HCT116 (cell line): ENCODE measurements around the gene CD72.

Experiments
- POLR2AphosphoS5 ChIP-seq: IDR thresholded peaks from 2 replicates; pipeline ENCODE4 v1.6.1; 2011; ENCODE audit warnings: mild to moderate bottlenecking, low read depth, low read length, moderate library complexity
- YY1 ChIP-seq: IDR thresholded peaks from 2 replicates; pipeline ENCODE4 v1.6.1; 2011; ENCODE audit warnings: low read length, low read depth, moderate library complexity, mild to moderate bottlenecking; ENCODE audit not compliant: insufficient replicate concordance; ENCODE audit errors: extremely low read depth
- TF ChIP-seq, protein P1 (sequence below), 3 experiments: fragments of 200-600 bp in 1 of 3; sonication (generic) in 1 of 3; IDR thresholded peaks in 2 of 3; conservative IDR thresholded peaks in 1 of 3; 2 replicates each; pipeline ENCODE4 v1.5.1; 2012 to 2017; ENCODE audit warnings: low read depth in 2 of 3, low read length in 2 of 3, antibody characterized with exemption in 1 of 3, borderline replicate concordance in 1 of 3, control low read depth in 1 of 3, mild to moderate bottlenecking in 1 of 3, mixed read lengths in 1 of 3, mixed run types in 1 of 3, moderate library complexity in 1 of 3; ENCODE audit not compliant: insufficient read depth in 1 of 3

DNA sequence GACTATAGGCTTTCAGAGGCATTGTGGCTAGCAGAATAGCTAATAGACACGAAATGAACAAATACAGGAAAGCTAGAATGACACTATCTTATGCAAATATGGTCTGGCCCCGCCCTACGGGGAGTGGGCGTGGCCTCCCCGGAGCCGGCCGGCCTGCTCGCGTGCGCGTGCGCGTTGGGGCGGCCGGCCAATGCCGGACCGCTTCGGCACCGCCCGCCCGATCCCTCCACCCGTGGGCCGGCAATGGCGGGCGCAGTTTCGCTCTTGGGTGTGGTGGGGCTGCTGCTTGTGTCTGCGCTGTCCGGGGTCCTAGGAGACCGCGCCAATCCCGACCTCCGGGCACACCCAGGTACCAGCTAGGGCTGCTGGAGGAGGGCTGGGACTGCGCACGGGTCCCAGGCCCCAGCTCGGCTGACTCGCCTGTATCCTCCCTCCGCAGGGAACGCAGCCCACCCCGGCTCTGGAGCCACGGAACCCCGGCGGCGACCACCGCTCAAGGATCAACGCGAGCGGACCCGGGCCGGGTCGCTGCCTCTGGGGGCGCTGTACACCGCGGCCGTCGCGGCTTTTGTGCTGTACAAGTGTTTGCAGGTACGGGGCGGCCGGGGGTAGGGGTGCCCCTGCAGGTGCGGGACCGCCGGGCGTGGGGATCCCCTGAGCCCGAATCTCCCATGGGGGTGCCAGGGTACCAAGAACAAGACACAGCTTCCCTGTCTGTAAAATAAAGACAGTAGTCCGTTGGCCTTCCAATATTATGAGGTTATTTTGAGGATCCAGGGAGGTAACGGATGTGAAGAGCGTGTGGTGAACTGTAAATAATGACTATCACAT is 40.1 kb upstream of the CD72 start, which contains the start of gene CCDC107:
- peak; percentile 87 for TF ChIP-seq YY1
- TF ChIP-seq POLR2AphosphoS5 = peak; percentile 77
- TF ChIP-seq, protein P1, sequence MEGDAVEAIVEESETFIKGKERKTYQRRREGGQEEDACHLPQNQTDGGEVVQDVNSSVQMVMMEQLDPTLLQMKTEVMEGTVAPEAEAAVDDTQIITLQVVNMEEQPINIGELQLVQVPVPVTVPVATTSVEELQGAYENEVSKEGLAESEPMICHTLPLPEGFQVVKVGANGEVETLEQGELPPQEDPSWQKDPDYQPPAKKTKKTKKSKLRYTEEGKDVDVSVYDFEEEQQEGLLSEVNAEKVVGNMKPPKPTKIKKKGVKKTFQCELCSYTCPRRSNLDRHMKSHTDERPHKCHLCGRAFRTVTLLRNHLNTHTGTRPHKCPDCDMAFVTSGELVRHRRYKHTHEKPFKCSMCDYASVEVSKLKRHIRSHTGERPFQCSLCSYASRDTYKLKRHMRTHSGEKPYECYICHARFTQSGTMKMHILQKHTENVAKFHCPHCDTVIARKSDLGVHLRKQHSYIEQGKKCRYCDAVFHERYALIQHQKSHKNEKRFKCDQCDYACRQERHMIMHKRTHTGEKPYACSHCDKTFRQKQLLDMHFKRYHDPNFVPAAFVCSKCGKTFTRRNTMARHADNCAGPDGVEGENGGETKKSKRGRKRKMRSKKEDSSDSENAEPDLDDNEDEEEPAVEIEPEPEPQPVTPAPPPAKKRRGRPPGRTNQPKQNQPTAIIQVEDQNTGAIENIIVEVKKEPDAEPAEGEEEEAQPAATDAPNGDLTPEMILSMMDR (IDR thresholded peaks at IDR 0.05 in 2 of 3, conservative IDR thresholded peaks at IDR 0.05 in 1 of 3; ENCODE audit: borderline replicate concordance in 1 of 3, insufficient read depth in 1 of 3, low read depth in 2 of 3, low read length in 2 of 3) = peak in 2 of 3 experiments; percentile 44 to 64; a peak in 3 of 6 replicates
